RWPE1 (cell line): ENCODE results near the gene KCNK16.

Experiments
- CTCF ChIA-PET: fragments of 350-600 bp; sonication (Branson Sonifier 250); formaldehyde crosslinking; extraction: SDS; loops from one replicate; lab custom pipeline; 2021; lab: Yijun Ruan, JAX
- POLR2A ChIA-PET: fragments of 400-600 bp; formaldehyde crosslinking; extraction: SDS; loops from one replicate; lab custom pipeline; 2020; ENCODE audit warnings: antibody characterized with exemption; ENCODE audit not compliant: low non-redundant PET; lab: Yijun Ruan, JAX
- DNase-seq: peaks from one replicate; pipeline ENCODE4 v3.0.0; 2012; ENCODE audit warnings: low spot score
- H3K27ac ChIP-seq: fragments of 450-650 bp; 2 replicates; pipeline ENCODE4 v1.5.1; 2017
- TF ChIP-seq, protein P1 (sequence below): fragments of 450-650 bp; conservative IDR thresholded peaks from 2 replicates; pipeline ENCODE4 v1.5.1; 2017; ENCODE audit warnings: low read depth, mild to moderate bottlenecking

KCNK16 gene

DNA sequence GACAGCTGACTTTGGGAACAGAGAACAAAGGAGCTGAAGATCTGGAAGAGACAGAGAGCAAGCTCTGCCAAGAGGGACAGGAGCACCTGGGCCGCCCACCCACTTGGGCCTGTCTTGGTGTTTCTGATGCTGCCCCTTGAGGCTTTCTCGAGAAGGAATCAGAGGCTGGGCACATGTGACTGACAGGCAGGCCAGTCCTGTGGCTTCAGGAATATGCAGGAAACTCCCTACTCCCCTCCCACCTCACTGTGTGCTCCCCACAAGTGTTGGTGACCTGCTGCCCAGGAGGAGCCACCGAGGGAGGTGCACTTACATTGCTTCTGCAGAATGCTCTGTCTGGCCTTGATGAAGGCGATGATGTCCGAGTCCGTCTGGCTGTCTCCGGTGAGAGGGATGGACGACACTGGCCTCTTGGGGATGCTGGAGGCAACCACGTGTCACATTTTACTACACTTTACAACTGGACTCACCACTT is 20.9 kb upstream of the KCNK16 start:
- DNase-seq: no peak
- ChIA-PET POLR2A (no interaction called here), CTCF (no interaction called here)
- TF ChIP-seq, protein P1, sequence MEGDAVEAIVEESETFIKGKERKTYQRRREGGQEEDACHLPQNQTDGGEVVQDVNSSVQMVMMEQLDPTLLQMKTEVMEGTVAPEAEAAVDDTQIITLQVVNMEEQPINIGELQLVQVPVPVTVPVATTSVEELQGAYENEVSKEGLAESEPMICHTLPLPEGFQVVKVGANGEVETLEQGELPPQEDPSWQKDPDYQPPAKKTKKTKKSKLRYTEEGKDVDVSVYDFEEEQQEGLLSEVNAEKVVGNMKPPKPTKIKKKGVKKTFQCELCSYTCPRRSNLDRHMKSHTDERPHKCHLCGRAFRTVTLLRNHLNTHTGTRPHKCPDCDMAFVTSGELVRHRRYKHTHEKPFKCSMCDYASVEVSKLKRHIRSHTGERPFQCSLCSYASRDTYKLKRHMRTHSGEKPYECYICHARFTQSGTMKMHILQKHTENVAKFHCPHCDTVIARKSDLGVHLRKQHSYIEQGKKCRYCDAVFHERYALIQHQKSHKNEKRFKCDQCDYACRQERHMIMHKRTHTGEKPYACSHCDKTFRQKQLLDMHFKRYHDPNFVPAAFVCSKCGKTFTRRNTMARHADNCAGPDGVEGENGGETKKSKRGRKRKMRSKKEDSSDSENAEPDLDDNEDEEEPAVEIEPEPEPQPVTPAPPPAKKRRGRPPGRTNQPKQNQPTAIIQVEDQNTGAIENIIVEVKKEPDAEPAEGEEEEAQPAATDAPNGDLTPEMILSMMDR: no peak
- H3K27ac ChIP-seq: no peak overlapping the region

DNA sequence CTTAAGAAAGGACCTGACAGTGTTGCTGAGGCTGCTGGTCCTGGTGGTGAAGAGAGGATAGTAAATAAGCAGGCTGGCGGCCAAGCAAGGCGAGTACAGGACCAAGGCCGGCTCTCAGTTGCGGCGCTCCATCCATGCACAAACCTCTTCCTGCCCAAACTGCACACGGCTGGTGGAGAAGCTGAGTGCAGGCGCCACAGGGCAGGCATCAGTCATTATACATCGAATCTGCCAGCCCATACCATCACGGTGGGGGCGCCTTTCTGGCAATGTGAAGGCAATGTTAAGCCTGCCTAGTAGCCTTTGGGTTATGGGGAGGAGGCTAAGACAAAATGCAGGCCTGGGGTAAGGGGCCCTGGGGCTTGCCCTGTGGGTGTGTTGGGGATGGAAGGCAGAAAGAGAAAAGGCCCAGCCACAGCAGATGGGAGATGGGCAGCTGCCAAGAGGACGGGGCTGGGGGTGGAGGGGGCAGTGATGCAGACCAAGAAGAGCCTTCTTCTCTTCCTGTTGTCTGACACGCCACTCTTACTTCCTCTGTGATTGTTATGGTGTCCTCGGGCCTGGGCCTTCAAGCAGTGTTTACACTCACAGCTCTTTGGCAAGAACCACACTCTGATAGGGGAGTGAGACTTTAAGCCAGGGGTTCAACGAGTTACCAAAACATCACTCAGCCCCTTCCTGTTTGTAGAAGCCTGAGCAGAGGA is 20.3 kb upstream of the KCNK16 start:
- ChIA-PET POLR2A (no interaction called here), CTCF (no interaction called here)
- TF ChIP-seq, protein P1: no peak
- DNase-seq: no peak
- H3K27ac ChIP-seq: no peak overlapping the region

DNA sequence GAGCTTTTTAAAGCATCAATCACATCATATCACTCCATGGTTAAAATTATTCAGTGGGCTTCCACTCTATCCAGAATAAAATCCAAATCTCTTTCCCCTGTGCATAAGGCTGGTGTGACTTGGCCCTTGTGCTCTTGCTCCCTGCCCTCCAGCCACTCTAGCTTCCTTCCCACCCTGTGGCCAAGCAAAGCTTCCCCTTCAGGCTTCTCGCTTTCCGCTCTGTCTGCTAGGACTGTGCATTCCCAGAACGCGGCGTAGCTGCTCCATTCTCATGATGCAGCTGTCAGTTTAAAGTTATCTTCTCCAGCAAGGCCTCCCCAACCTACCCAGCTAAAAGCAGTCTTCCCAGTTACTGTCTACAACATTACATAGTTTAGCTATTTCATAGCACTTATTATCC is 19.4 kb upstream of the KCNK16 start:
- TF ChIP-seq, protein P1: no peak
- no peak for DNase-seq
- ChIA-PET POLR2A (no interaction called here), CTCF (no interaction called here)
- no peak overlapping the region for H3K27ac ChIP-seq

DNA sequence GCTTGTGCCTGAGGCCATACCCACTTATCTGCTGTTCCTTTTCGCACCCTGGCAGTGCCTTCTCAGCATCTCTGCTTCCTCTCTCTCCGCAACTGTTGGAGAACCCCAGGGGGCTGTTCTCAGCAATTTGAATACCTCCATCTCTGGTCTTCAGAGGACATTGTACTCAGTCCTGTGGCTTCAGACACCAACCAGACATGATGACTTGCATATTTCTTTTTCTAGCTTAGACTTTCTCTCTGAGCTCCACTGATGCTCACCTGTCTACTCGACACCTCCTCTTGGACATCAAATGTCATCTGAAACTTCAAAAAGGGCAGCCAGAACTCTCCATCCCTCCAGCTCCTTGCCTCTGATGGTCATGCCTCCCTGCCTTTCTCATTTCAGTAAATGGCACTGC is 18.9 kb upstream of the KCNK16 start:
- no peak for DNase-seq
- POLR2A ChIA-PET: no interaction called here
- CTCF ChIA-PET: interaction anchor here (0.6 to 0.7 kb wide), 2 partner anchors 368 to 1074 kb away, joined by 3 to 5 read pairs; no protein-coding TSS in a partner anchor
- TF ChIP-seq, protein P1: no peak
- H3K27ac ChIP-seq: no peak overlapping the region

DNA sequence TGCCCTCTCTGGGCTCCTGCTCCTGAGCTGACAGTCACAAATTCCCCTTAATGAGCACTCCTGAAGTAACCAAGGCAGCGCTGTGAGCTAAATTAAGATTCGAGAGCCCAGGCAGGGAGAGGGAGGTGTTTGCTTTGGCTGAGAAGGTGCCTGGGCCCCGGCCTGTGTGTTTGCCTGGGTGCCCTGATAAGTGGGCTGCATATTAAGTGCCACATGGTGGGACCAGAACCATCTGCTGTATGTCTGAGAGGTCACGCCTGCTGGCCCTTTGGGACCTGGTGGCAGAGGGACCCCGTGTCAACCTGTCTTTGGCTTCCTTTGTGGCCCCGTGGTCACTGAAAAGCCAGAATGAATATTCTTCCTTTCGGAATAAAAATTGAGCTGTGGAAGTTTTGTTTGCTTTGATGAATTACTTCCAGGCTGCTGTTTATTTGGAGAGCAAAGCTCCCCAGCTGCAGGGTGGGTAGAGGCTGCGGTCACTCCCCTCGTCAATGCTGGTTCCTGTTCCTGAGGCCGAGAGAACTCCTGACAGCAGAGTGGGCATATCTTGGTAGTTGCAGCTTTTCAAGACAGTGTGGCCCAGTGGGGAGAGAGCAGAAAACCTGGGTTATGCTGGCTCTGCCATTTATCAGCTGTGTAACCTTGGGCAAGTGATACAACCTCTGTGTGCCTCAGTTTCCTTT is 17.5 kb upstream of the KCNK16 start:
- TF ChIP-seq, protein P1: no peak
- CTCF ChIA-PET: interaction anchor here (0.5 to 0.6 kb wide), 2 partner anchors 18 to 755 kb away, joined by 3 to 4 read pairs; no protein-coding TSS in a partner anchor
- no peak overlapping the region; the same call in 1 of the 2 replicates for H3K27ac ChIP-seq
- DNase-seq: no peak
- POLR2A ChIA-PET: no interaction called here

DNA sequence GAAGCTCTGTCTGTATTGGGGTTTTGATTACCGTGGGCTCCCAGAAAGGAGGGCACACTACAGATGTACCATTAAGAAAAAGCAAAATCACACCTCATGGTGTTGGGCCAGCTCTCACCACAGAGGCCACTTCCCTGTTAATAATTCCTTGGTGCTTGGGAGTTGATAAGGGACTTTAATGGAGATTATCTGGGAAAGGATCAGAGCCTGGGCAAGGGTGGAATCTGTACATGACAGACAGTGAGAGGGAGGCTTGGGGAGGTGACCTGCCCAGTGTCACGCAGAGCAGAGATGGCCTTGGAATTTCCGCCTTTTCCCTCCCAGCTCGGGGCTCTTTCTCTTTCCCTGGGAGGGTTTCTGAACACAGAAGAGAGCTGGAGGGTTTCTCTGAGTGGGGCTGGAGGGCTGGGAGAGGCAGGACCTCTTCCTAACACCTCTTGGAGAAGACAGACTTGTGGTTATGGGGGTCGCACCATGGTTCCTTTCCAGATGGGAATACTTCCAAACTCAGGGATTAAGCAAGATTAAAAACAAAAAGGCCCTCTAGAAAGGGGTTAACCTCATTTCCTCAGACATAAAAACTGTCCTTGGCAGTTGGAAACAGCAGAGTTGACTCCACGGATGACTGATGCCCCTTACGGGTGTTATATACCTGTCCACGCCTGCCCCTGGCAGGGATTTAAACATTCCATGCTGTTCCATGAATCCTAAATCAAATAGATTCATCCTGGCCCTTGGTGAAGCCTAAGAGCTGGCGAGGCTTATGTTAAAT is 16.8 kb upstream of the KCNK16 start:
- no peak overlapping the region; the same call in 1 of the 2 replicates for H3K27ac ChIP-seq
- POLR2A ChIA-PET: no interaction called here
- DNase-seq: peak; percentile 20
- CTCF ChIA-PET: no interaction called here
- TF ChIP-seq, protein P1: no peak
